Right atrium auricular region (tissue), 2 donors: Measurements from ENCODE around the gene BCAS4. TPM values are rescaled to one million over a fixed set of nuclear protein-coding genes. Genes with fewer than 3 reads are reported as not detected.
A peak's percentile ranks its signal among the peaks of the same experiment; 100 is the strongest.

Experiments
- DNase-seq: peaks from one replicate; pipeline ENCODE4 v3.0.0-alpha.2; 2019; ENCODE audit warnings: low spot score
- H3K27ac ChIP-seq, 2 donors: fragments of 200-600 bp; sonication (generic); 1 replicate in 1 of 2; 2 replicates in 1 of 2; pipeline ENCODE4 v1.5.1; 2016 to 2019
- H3K27me3 ChIP-seq, 2 donors: fragments of 200-600 bp; sonication (generic); one replicate each; pipeline versions ENCODE4 v1.5.1 to v1.6.0; 2017 to 2019
- H3K36me3 ChIP-seq: fragments of 200-600 bp; sonication (generic); one replicate; pipeline ENCODE4 v1.5.1; 2016
- H3K4me1 ChIP-seq, 2 donors: fragments of 200-600 bp; sonication (generic); one replicate each; pipeline versions ENCODE4 v1.5.1 to v1.6.0; 2017 to 2019
- H3K4me3 ChIP-seq, 2 donors: fragments of 200-600 bp; sonication (generic); 1 replicate in 1 of 2; 2 replicates in 1 of 2; pipeline ENCODE4 v1.5.1; 2017 to 2019; ENCODE audit warnings: mild to moderate bottlenecking in 1 of 2, moderate library complexity in 1 of 2
- H3K9me3 ChIP-seq, 2 donors: fragments of 200-600 bp; sonication (generic); one replicate each; pipeline ENCODE4 v1.5.1; 2019
- CTCF ChIP-seq, 2 donors: fragments of 200-600 bp; sonication (generic); IDR thresholded peaks; one replicate each; pipeline ENCODE4 v1.5.1; 2019; ENCODE audit warnings: antibody characterized with exemption in 2 of 2
- total RNA-seq, 2 donors: library from RNA; depleted of rRNA; stranded (reverse); fragments of >200 nt; gene quantifications; one replicate each; pipeline ENCODE4 v1.1.0, GENCODE V29; 2016

The BCAS4 gene
- total RNA-seq, 2 donors from 2014 or later: 1.5 to 2.2 TPM

GRCh38 chr20:50823319-50823718 is 28.5 kb downstream of the BCAS4 start:
- no peak for DNase-seq
- Histone ChIP-seq H3K27ac (no peak overlapping the region), H3K4me3 (no peak overlapping the region), H3K27me3 (no peaks in the 10 kb centered on the region), H3K36me3 (no peaks in the 10 kb centered on the region), H3K9me3 (no peaks in the 10 kb centered on the region), H3K4me1 (no peaks in the 10 kb centered on the region)
- no peak for TF ChIP-seq CTCF (IDR thresholded peaks at IDR 0.05)

DNA sequence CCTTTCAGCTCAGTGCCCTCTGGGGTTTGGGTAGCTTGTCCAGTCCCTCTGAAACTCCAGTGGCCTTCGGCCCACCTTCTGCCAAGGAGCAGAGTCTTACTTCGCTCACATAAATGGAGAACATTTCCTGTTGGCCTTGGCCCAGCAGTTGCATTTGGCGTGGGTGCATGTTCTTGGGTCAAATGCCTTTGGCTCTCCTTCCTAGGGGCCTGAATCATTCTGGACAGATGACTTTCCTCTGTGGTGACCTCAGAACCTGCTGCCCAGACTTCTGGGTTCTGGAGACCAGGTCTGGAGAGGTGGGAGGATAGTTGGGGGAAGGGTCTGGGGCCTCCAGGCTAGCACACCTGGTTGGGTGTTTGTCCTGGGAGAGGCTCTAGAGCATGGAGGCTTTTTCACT is 29.3 kb downstream of the BCAS4 start:
- no peaks in the 10 kb centered on the region for H3K4me1 ChIP-seq
- H3K36me3 ChIP-seq: no peaks in the 10 kb centered on the region
- peak; percentile 60 for DNase-seq
- no peak for TF ChIP-seq CTCF (IDR thresholded peaks at IDR 0.05)
- H3K9me3 ChIP-seq: no peaks in the 10 kb centered on the region
- no peak overlapping the region for H3K27ac ChIP-seq
- H3K4me3 ChIP-seq: no peak overlapping the region
- H3K27me3 ChIP-seq: no peaks in the 10 kb centered on the region

DNA sequence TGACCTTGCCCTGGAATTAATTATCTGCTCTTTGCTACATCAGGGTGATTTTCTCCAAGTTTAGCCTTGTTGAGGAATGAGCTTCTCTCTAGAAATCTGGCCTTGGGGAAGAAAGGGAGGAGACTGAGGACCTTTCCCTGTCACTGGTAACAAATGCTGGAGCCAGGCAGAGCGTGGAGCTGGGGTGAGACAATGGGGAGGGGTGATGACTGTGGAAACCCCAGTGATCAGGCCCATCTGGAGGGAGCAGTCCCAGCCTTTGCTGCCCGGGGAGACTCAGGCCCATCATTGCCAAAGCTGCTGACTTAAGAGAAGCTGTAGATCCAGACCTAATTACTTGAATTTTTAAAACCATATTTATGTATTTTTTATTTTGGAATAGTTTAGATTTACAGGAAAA is 31.3 kb downstream of the BCAS4 start:
- Histone ChIP-seq H3K36me3 (no peaks in the 10 kb centered on the region), H3K4me3 (no peak overlapping the region), H3K27ac (no peak overlapping the region), H3K27me3 (no peaks in the 10 kb centered on the region), H3K9me3 (no peaks in the 10 kb centered on the region), H3K4me1 (no peaks in the 10 kb centered on the region)
- TF ChIP-seq CTCF (IDR thresholded peaks at IDR 0.05): no peak
- no peak for DNase-seq

DNA sequence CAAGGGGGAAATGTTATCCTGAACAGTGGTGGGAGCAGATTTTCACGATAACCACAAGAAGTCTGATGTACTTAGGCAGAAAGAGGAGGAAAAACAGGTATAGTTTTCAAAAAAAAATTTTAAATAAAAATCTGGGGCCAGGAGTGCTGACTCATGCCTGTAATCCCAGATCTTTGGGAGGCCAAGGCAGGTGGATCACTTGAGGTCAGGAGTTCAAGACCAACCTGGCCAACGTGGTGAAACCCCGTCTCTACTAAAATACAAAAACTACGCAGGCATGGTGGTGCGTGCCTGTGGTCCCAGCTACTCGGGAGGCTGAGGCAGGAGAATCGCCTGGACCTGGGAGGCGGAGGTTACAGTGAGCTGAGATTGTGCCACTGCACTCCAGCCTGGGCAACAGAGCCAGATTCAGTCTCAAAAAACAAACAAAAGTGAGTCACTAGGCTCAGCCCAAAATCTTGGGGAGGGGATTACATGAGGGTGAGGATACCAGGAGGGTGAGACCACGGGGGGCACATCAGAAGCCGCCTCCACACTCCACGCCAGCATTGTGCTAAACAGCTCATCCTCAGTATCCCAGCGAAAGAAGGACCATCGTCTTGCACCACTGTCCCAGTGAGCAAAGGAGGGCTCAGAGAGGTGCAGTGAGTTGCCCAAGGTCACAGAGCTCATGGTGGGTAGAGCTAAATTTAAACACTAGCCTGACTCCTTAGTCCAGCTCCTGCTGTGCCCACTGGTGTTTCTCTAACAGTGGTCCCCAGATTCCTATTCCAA is 33.7 kb downstream of the BCAS4 start:
- no peak overlapping the region for H3K4me3 ChIP-seq
- no peaks in the 10 kb centered on the region for H3K36me3 ChIP-seq
- H3K9me3 ChIP-seq: no peaks in the 10 kb centered on the region
- no peak for TF ChIP-seq CTCF (IDR thresholded peaks at IDR 0.05)
- DNase-seq: no peak
- no peaks in the 10 kb centered on the region for H3K27me3 ChIP-seq
- no peak overlapping the region for H3K27ac ChIP-seq
- H3K4me1 ChIP-seq: no peaks in the 10 kb centered on the region

- no peaks in the 10 kb centered on the region for H3K4me1 ChIP-seq
- H3K27me3 ChIP-seq: no peaks in the 10 kb centered on the region
- H3K36me3 ChIP-seq: no peaks in the 10 kb centered on the region
- H3K27ac ChIP-seq: no peak overlapping the region
- no peak for DNase-seq
- H3K4me3 ChIP-seq: no peak overlapping the region
- TF ChIP-seq CTCF (IDR thresholded peaks at IDR 0.05): no peak
- H3K9me3 ChIP-seq: no peaks in the 10 kb centered on the region
Measured at GRCh38 chr20:50831622-50832021, 36.8 kb downstream of the BCAS4 start.

DNA sequence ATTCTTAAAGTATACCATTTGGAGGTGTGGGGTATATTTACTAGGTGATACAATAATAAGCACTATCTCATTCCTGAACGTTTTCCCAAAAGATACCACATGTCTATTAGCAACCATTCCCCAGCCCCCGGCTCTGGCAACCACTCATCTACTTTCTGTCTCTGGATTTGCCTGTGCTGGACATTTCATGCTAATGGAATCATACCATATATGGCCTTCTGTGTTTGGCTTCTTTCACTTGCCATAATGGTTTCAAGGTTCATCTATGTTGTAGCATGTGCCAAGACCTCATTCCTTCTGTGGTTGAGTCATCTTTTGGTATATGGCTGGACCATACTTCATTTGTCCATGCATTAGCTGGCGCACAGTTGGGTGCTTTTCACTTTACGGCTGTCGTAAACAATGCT is 39.7 kb downstream of the BCAS4 start:
- no peak for TF ChIP-seq CTCF (IDR thresholded peaks at IDR 0.05)
- Histone ChIP-seq H3K4me1 (peaks cover 0 to 12% of the 10 kb centered on the region in 2 donors), H3K27me3 (no peaks in the 10 kb centered on the region), H3K9me3 (no peaks in the 10 kb centered on the region), H3K4me3 (no peak overlapping the region), H3K27ac (no peak overlapping the region), H3K36me3 (no peaks in the 10 kb centered on the region)
- DNase-seq: no peak
